Activated naive CD4-positive, alpha-beta T cell treated with Interleukin-2 at 50 U/mL for 16 hours (primary cell): Measurements from ENCODE around the gene KLHL25.
"Not testable (repeated sequence)": the region's sequence is repeated elsewhere in the genome, so short reads cannot be mapped to it uniquely, and the experiment has no call there.

ENCODE experiments used
- DNase-seq: peaks from one replicate; pipeline ENCODE4 v3.0.0-alpha.2; 2020

Gene KLHL25

GRCh38 chr15:85804481-85805170 lies 9.9 kb upstream of the KLHL25 start:
- DNase-seq, result no peak

DNA sequence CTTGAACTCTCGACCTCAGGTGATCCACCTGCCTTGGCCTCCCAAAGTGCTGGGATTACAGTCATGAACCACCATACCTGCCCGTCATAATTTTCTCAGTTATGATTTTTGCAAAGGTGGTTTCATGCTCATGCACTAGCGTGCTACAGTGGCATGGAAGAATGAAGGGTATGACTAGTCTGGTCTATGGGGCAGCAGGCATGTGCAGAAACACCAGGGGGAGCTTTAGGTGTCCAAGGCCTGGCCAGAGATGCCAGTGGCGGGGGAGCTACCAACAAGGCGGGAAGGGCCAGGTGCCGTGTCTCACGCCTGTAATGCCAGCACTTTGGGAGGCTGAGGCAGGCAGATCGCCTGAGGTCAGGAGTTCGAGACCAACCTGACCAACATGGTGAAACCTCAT lies 7.9 kb upstream of the KLHL25 start:
- not testable (repeated sequence) for DNase-seq

- no peak for DNase-seq
Observed at GRCh38 chr15:85800478-85801123, 5.9 kb upstream of the KLHL25 start.

GRCh38 chr15:85796371-85796770 lies 1.6 kb upstream of the KLHL25 start:
- DNase-seq, result not testable (repeated sequence)

DNA sequence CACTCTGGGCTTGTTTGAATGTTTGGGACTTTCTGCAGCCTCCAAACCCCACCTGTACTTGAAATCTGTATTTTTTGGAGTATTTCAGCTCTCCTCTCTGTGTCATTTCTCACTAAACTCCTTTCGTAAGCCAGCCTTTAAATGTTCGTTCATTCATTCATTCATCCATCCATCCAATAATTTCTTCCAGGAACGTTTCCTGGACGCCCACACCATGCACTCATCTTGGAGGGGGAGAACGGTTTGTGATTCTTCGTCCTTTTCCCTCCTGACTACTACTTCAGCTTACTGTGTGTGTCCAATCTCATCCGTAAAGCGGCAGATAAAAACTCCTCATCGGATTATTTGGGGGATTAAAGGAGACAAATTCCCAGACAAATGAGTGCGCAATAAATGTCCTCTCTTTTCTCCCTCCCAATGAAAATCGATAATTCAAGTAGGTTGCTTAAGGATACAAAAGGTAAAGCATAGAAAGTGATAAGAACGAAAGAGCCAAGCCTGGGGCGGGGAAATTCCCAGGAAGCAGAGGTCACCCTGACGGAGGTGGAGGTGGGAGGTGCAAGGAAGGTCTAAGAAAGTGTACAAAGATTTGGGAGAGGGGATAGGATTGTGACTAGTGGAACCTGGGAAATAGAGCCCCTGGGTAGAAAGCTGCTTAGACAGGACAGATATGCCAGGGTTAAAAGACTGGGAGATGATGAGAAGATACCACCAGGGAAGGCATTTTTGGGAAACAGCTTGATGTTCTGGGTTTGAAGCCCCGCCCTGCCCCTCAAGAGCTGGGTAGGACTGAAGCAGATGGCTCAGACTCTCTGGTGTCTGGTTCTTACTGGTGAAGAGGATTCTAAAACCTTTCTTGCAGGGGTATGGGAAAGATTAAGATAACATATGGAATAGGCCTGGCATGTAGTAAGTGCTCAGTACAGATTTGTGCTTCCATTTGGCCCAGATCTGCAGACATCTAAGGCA lies 896 bp upstream of the KLHL25 start:
- DNase-seq, result no peak

DNA sequence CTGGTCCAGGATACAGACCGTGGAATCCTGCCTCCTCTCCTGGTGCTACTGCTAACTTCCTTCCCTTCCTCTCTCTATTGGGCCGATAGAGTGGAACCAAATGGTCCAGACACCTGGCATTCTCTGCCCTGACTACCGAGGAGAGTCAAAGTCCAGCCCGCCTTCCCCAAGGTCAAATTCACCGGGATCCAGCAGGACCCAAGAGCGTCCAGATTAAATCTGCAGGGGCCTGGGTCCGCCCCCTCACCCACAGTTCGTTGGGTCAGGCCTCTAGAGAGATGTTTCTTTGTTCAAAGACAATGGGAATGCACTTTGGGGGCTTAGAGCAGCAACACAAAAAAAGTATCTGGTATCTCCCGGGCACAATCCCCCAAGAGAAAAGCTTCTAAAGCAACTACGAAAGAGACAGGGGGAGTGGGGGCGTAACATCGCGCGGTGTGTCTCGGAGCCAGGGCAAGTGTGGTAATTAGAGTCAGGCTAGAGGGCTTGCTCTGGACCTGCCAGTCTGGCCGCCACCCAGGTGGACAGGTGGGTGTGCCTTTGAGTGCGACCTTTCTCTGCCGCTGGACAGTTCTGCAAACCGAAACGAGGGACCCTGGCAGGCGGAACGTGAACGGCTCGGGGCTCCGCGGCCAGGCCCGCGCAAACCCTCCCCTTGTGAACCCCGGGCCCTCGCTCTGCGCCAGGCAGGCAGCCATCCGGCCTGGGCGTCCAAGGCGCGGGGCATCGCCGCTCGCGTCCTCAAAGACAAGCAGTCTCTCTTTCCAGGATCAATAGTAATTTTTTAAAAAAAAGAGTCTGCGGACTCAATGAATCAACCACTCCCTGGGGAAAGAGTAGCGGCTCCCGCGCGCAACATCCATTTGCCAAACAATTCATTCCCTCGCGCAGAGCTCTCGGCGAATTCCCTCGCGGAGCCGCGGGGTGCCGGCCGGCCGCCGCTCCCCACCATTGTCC lies 806 bp downstream of the KLHL25 start:
- peak; percentile 48 for DNase-seq

DNA sequence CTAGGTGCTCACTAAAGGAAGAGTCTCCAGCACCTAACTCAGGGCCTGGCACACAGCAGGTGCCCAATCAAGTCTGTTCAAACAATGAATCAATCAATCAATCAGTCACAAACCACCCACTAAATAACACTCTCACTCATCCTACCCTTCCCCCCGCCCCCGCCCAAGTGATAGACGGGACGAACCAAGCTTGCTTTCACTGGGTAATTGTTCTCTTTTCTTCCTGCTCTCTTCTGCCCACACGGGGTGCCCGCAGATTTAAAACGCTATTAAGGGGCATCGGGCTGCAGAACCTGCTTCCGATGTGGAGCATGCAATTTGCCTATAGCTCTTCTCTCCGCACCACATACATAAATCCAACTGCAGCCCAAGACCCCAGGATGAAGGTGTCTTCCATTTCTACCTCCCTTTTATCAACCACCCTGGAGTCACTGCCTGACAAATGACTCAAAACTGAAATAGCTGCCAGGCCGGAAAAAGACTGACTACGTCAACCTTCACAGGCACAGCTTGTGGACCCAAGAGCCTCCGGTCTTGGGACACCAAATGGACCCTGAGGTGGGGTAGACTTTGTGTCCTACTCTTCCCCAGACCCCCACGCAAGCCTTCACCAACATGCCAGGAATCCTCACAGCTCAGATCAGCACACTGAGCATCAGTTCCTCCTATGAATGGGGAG lies 1.7 kb downstream of the KLHL25 start:
- DNase-seq, result peak; percentile 49

GRCh38 chr15:85792102-85792731 lies 2.5 kb downstream of the KLHL25 start:
- no peak for DNase-seq

GRCh38 chr15:85789496-85789875 lies 5.2 kb downstream of the KLHL25 start:
- no peak for DNase-seq

DNA sequence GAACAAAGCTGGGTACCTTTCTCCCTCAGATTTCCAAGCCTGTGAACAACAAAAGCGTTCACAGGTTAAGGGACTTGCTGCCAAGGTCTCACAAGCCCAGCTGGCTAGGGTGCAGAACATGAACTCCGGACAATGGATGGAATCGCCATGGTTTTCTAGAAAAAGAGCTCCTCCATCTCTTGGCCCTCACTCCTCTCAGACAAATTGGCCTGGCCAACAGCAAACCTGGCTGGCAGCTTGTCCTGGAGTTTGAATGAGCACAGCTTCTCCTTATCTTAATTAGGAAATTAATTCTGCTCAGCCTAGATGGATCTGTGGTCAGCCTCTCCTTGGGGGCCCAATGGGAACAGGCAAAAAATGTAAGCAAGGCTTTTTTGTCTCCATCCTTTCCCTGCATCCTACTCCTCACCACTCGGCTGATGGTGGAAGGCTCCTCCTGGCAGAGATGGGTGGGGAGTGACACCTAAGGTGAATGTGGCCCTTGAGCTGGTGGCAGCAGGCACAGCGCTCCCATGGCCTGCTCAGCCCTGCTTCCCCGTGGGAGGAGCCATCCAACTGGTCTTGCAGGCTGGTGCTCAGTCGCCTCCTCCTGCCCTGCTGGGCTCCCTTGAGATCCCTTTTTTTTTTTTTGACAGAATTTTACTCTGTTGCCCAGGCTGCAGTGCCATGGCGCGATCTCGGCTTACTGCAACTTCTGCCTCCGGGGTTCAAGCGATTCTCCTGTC lies 5.8 kb downstream of the KLHL25 start:
- DNase-seq, result no peak

DNA sequence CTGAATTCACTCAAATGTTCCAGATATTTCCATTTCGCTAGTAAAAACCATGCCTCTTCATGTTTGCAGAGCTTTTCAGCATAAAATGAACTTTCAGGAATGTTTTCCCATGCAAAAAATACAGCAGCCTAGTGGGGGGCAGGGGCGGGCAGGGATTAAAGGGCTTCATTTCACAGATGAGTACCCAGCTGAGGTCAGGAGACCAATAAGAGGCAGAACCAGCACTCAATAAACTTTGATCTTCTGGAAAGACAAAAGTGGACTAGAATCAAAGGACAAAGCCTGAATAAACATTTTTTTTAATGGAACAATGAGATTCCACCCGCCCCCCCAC lies 8.0 kb downstream of the KLHL25 start:
- DNase-seq, result no peak

- peak; percentile 8 for DNase-seq
Observed at GRCh38 chr15:85785887-85786780, 8.6 kb downstream of the KLHL25 start.

DNA sequence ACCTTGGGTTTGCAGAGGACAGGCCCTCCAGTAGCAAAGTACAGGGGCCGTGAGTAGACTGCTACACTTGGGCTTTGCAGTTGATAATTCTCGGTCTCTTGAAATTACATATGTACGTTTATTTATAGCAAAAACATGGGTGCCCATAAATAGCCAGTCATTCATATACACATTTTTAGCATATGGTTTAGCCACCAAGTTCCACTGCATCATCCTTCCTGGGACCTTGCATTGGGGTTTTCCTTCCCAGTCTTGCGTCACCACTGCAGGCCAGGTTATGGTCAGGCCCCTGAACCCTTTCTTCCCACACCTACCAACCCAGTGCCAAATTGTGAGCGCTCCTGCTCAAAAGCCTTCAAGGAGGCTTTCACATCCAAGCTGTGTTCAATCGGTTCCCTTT lies 12.7 kb downstream of the KLHL25 start:
- no peak for DNase-seq

GRCh38 chr15:85781099-85781498 lies 13.6 kb downstream of the KLHL25 start:
- no peak for DNase-seq

DNA sequence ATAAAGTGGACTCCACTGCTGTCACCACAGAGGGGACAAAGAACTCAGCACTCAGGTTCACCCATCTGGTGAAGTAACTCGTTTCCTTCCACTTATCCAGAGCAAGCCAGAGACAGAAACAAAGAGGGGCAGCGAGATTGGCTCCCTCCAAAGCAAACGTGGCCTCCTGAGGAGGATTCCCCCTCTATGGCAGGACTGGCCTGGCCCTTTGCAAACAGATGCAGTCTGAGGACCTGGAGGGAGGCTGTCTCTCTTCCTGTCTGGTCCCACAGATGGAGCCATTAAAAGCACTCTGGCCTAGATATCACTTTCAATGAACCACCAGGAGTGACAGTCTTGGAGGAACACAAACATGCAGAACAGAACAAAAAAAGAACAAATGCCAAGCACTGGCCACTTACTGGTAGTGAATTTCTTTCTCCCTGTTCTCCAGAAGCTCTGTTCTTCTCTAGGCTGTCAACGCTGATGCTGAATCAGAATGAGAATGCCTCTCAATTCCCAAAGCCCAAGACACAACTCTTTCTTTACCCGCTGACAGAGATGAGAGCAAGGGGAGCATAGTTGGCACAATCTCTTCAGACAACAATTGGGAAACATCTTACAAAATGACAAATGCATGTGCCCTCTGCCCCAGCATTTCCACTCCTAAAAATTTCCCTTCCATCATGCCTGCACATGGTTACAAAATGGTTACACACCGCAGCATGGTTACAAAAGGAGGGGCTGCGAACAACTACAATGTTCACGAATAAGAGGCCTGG lies 14.3 kb downstream of the KLHL25 start:
- DNase-seq, result no peak

- DNase-seq, result no peak
Observed at GRCh38 chr15:85779249-85779648, 15.5 kb downstream of the KLHL25 start.

DNA sequence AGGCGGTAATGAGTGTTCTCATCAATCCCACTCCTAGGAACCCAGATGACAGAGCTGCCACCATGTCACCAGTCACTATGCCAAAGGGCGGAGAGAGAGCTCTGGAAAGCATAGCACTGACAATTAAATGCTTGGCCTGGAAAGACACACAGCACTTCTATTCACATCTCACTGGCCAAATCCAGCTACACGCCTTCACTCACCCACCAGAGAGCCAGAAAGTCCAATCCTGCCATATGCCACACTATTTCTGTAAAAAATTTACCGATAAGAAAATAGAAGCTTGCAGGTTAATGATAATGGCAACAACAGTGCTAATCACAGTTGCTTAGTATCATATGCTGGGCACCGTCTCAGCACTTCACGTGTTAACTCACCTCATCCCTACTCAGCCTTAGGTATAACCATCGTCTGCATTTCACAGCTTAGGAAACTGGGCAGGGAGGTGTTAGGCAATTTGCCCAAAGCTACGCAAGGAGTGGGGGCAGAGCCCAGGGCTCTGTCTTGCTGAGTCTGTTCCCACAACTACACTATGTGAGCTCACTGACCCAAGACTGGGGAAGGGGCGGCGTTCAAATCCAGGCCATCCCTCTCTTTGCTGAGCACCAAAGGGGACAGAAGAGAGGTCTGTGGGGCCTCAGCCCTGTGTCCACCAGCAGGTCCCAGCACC lies 16.5 kb downstream of the KLHL25 start:
- no peak for DNase-seq
